Endothelial cell of umbilical vein (primary cell): ENCODE results near the gene MERTK.

Experiments
- CTCF ChIP-seq, 2 donors: IDR thresholded peaks; 1 replicate in 1 of 2; 2 replicates in 1 of 2; pipeline ENCODE4 v1.5.1; 2011; ENCODE audit warnings: low read length in 2 of 2, mild to moderate bottlenecking in 2 of 2, moderate library complexity in 2 of 2, control low read depth in 1 of 2, inconsistent platforms in 1 of 2, low read depth in 1 of 2; ENCODE audit not compliant: insufficient read depth in 1 of 2; ENCODE audit errors: extremely low read depth in 1 of 2
- EZH2 ChIP-seq: IDR thresholded peaks from 2 replicates; pipeline ENCODE4 v1.6.1; 2012; ENCODE audit warnings: borderline replicate concordance, low read depth, mild to moderate bottlenecking, moderate library complexity, low read length, inconsistent platforms; ENCODE audit not compliant: severe bottlenecking
- FOS ChIP-seq: IDR thresholded peaks from 2 replicates; pipeline ENCODE4 v1.6.1; 2011; ENCODE audit warnings: mild to moderate bottlenecking, low read length, moderate library complexity, borderline replicate concordance; ENCODE audit not compliant: insufficient read depth
- POLR2A ChIP-seq: IDR thresholded peaks from 2 replicates; pipeline ENCODE4 v1.6.1; 2012; ENCODE audit warnings: low read depth, mild to moderate bottlenecking, control low read depth, low read length
- POLR2AphosphoS5 ChIP-seq: IDR thresholded peaks from 2 replicates; pipeline ENCODE4 v1.6.1; 2012; ENCODE audit warnings: low read depth, mild to moderate bottlenecking, control low read depth, low read length, moderate library complexity; ENCODE audit not compliant: insufficient read depth

DNA sequence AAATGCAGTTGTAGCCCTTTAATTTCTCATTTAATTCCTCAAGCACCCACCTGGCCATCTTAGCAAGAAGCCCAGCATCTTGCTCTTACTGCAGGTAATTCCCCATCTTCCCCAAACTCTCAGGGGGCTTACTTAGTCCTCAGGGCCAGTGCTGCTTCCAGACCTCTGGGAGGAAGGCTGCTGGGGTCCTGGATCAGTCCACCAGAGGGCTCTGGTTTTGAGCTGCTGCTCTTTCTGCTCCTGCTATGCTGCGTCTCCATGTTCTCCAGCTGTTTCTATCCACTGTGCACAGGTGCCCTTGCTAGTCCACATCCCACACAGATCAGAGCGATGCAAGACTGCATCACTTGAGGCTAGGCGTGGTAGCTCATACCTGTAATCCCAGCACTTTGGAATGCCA, 122.2 kb downstream of the MERTK start:
- TF ChIP-seq POLR2AphosphoS5 (no peak), CTCF (IDR thresholded peaks at IDR 0.05; ENCODE audit: extremely low read depth in 1 of 2, insufficient read depth in 1 of 2, low read depth in 1 of 2, low read length in 2 of 2) (peak; percentile 4 to 25), POLR2A (no peak), FOS (no peak), EZH2 (no peak)
